GM21381 (cell line): ENCODE results near the gene TMPRSS2.

ENCODE experiments used
- ATAC-seq: cut with Tn5 transposase; IDR thresholded peaks from one replicate; pipeline ENCODE4 v1.9.1; 2021; ENCODE audit warnings: mild to moderate bottlenecking, moderate library complexity; ENCODE audit not compliant: unreplicated experiment

The TMPRSS2 gene

GRCh38 chr21:41482980-41483379 lies 25.0 kb downstream of the TMPRSS2 start:
- no peak for ATAC-seq

GRCh38 chr21:41482301-41482700 lies 25.7 kb downstream of the TMPRSS2 start:
- no peak for ATAC-seq

DNA sequence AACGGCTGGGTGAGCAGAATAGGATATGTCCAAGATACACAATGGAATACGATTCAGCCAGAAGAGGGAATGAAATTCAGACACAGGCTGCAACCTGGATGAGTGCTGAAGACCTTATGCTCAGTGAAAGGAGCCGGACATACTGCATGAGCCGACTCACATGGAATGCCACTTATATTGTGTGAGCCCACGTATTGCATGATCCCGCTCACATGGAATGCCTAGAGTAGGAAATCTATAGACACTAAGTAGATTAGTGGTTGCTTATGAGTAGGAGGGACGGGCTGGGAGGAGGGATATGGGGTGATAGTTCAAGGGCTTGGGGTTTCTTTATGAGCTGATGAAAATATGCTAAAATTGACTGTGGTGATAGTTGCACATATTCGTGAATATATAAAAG lies 26.8 kb downstream of the TMPRSS2 start:
- ATAC-seq, result no peak

GRCh38 chr21:41480086-41480690 lies 27.8 kb downstream of the TMPRSS2 start:
- no peak for ATAC-seq

DNA sequence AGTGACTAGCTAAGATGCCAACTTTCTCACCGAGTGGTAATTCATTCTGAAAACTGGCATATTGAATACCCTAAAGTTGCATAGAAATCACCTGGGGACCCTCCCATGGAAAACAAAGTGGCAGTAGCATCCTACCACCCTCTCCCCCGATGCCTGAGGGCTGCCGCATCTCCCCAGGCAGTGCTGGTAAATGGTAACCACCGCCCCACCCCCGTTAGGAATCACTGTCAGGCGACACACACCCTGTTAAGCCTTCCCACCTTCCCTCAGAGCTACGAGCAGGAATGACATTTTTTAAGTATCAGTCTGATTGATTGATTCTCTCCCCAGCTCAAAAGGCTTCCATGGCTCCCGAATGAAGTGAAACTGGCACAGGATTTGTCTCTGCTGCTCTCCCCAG lies 28.3 kb downstream of the TMPRSS2 start:
- ATAC-seq, result no peak

DNA sequence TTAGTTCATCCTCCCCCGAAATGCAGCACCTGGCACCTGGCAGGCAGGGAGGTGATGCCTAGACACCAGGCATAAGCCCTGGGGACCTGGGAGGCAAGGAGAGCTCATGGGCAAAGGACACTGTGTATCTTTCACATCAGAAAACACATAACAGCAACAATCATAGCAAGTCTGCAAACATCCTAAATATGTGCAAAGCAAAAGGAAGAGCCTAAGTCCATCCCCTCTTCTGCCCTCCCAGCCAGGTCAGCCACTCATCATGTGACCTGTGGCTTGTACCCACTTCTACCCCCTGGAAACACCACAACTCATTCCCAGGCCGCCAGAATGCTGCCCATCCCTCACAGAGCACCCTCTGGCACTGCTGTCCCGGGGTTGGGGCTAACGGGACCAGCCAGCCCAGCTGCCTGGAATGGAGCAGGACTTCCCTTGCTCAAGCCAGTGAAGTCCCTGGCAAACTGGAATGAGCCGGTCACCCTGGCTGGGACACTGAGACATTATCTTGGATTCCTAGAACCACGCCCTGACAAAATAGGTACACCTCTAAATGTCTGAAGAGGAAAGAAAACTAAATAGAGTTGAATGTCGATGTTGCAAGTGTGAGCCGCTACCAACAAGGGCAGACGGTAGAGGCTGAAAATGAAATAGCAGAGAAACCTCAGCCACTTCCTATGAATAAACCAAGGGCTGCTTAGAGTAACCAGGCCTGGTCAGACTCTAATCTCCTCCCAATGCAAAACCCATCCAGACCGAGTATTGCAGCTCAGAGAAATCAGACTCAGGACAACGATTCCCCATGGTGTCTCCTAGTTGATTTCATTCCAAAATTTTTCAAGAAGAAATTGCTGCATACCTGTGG lies 29.4 kb downstream of the TMPRSS2 start:
- no peak for ATAC-seq

DNA sequence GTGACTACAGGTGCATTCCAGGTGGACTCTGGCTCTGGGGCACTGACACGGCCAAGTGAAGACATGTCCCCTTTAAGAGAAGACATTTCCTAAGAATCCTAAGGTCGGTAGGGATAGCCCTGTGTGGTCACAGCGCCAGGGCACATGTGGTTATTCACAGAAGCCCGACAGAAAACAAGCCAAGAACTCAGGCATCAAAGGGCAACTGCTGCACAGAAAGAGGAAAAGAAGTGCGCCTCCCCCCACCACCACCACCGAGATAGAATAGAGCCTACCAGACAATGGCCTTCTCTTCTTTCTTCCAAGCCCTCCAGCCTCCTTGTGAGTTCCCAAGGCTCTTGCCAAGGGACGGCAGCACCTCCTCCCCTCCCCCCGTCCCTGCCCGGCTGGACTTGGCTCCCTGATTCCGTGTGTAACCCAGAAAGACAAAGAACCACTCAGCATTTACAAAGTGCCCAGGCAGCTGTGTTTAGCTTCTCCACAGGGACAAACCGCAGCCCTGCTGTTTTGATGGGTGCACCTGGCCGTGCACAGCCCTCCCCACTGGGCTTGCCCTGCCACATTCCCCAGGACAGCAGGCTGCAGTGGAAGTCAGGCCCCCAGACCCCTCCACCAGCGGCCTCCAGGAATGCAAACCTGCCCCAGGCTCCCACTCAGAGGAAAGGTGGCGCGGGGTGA lies 30.2 kb downstream of the TMPRSS2 start:
- no peak for ATAC-seq

GRCh38 chr21:41475714-41476420 lies 32.1 kb downstream of the TMPRSS2 start:
- no peak for ATAC-seq

- no peak for ATAC-seq
Observed at GRCh38 chr21:41472753-41473548, 35.0 kb downstream of the TMPRSS2 start.

DNA sequence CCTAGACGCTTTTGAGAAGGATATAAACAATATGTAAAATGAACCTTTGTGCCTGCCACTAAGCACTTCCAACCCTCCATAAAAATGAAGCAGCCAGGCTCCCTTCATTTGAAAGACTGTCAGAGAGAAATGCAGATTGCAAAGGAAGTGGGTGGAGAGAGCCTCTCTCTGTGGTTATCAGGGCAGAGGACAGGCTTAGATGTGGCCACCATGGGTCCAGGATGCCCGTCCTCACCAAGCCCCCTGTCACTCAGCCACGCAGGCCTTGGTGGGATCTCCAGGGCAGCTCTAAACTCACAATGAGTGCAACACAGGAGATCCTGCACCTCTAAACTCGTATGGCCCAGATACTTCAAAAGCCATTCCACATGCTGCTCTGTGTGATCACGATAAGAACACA lies 37.9 kb downstream of the TMPRSS2 start:
- no peak for ATAC-seq

- no peak for ATAC-seq
Observed at GRCh38 chr21:41466024-41466820, 41.7 kb downstream of the TMPRSS2 start.

- ATAC-seq, result no peak
Observed at GRCh38 chr21:41465176-41465781, 42.7 kb downstream of the TMPRSS2 start.

DNA sequence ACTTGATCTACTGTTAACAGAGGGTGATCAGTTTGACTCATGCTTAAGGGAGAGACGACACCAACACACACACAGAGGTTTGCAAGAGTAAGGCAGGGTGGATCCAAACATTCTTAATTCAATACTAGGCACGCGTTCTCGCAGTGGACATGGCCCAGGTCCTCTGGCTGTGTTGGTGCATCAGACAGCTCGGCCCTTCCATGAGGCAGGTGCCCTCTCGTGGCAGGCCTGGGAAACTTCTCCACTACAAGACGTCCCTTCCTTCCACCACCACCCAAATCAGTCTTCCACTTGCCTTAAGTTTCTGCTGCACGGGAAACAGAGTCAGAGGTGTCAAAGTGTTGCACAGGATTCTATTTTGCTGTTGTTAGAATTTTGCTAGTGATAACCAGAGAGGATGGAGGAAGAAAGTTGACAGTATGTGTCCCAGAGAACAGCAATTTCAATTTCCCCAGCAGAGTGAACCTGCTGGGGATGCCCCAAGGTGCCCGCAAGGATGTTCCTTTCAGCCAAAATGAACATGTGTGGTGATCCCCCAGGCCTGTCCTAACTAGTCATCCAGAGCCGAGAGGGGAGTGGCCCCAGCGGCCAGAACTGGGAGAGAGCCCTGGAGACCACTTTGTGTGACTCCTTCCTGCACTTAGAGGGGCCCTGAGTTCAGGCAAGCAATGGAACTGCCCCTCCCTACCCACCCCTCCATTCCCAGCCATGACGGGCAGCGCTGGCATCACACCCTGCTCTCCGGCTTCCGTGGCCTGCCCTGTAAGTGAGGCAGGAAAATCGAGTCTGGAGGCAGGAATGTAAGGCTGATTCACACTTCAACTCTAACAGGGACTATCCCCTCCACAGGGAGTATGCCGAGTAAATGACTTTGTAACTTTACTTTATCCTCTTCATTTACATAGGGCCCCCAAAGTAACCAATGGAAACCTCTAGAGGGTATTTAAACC lies 47.1 kb downstream of the TMPRSS2 start:
- no peak for ATAC-seq

- ATAC-seq, result no peak
Observed at GRCh38 chr21:41459884-41460534, 47.9 kb downstream of the TMPRSS2 start.

GRCh38 chr21:41458559-41458958 lies 49.4 kb downstream of the TMPRSS2 start:
- no peak for ATAC-seq

DNA sequence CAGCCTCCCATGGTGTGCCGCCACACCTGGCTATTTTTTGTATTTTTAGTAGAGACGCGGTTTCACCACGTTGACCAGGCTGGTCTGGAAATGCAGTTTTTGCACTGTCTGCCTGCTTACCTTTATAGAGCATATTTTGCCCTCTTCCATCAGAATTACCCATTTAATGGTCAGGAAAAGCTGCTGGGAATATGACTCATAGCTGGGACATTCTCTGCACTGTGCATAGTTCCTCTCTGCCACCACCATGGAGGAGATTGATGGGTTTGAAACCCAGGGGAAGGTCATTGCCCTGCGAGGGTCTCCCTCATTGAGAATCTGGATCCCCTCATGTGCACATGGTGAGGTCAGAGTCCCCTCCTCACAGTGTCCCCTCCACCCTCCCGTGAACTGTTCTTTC lies 49.8 kb downstream of the TMPRSS2 start:
- ATAC-seq, result no peak

DNA sequence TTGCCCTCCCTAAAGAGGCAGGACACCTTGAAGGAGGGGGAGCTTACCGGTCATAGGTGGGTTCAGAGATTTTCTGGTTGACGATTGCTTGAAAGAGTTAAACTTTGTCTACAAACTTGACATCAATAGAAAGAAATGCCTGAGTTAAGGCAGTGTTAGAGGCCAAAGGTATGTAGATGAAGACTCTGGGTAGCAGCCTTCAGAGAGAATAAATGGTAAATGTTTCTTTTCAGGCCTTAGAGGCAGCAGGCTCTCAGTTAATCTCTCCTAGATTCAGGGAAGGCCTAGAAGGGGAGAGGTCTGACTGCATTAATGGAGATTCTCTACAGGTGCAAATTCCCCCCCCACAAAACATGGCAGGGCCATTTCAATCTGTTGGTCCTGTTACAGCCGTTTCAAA lies 54.2 kb downstream of the TMPRSS2 start:
- ATAC-seq, result no peak

DNA sequence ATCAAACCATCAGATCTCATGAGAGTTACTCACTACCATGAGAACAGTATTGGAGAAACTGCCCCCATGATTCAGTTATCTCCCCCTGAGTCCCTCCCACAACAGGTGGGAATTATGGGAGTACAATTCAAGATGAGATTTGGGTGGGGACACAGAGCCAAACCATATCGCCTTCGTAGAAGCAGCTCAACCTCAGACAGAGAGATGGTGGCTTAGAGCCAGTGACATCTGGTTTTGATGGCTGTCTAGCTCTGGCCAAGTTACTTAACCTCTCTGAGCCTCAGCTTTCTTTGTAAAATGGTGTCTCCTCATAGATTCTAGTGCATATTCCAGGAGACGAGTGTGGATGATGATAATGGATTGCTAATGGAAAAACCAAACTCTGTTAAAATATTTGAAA lies 54.8 kb downstream of the TMPRSS2 start:
- ATAC-seq, result no peak
